Type B pancreatic cell (in vitro differentiated cells): ENCODE data around the gene TNRC6C. TPM values are rescaled to one million over a fixed set of nuclear protein-coding genes. Genes with fewer than 3 reads are reported as not detected.
"Not testable (repeated sequence)": the region's sequence is repeated elsewhere in the genome, so short reads cannot be mapped to it uniquely, and the experiment has no call there.

Experiments used
- DNase-seq: peaks from one replicate; pipeline ENCODE4 v3.0.0; 2021; ENCODE audit warnings: mixed read lengths; ENCODE audit not compliant: unreplicated experiment; ENCODE audit errors: extremely low spot score
- H3K27ac Mint-ChIP-seq: 2 replicates; pipeline ENCODE4 v1.8.0; 2021; ENCODE audit warnings: mild to moderate bottlenecking, mixed read lengths
- H3K27me3 Mint-ChIP-seq: 2 replicates; pipeline ENCODE4 v1.8.0; 2021; ENCODE audit warnings: mixed read lengths
- H3K36me3 Mint-ChIP-seq: 2 replicates; pipeline ENCODE4 v1.8.0; 2021; ENCODE audit warnings: mixed read lengths
- H3K4me1 Mint-ChIP-seq: one replicate; pipeline ENCODE4 v1.8.0; 2021; ENCODE audit warnings: mixed read lengths; ENCODE audit not compliant: unreplicated experiment
- H3K4me3 Mint-ChIP-seq: 2 replicates; pipeline ENCODE4 v1.8.0; 2021; ENCODE audit warnings: mild to moderate bottlenecking, mixed read lengths
- H3K9me3 Mint-ChIP-seq: 2 replicates; pipeline ENCODE4 v1.8.0; 2021; ENCODE audit warnings: mixed read lengths
- CTCF ChIP-seq: fragments of 200-600 bp; sonication (generic); conservative IDR thresholded peaks from 2 replicates; pipeline ENCODE4 v1.5.0; 2021; ENCODE audit warnings: antibody characterized with exemption, mild to moderate bottlenecking
- total RNA-seq: library from RNA; stranded (reverse); gene quantifications from 2 replicates; pipeline ENCODE4 v1.2.1, GENCODE V29; 2021; ENCODE audit warnings: low replicate concordance

TNRC6C gene
- total RNA-seq, 1 donor from 2014 or later: 36.7 TPM

- no peak for DNase-seq
- TF ChIP-seq CTCF: no peak
- Mint-ChIP-seq H3K4me3 (no peak overlapping the region), H3K4me1 (peaks cover 24% of the 10 kb centered on the region), H3K9me3 (no peaks in the 10 kb centered on the region), H3K36me3 (no peaks in the 10 kb centered on the region), H3K27ac (no peak overlapping the region), H3K27me3 (peaks cover 32% of the 10 kb centered on the region)
These were observed 29.3 kb upstream of the TNRC6C start for GRCh38 chr17:77929180-77929564.

- no peak for DNase-seq
- H3K9me3 Mint-ChIP-seq: no peaks in the 10 kb centered on the region
- no peaks in the 10 kb centered on the region for H3K36me3 Mint-ChIP-seq
- no peak for TF ChIP-seq CTCF
- peaks cover 23% of the 10 kb centered on the region for H3K4me1 Mint-ChIP-seq
- H3K27ac Mint-ChIP-seq: no peak overlapping the region
- H3K27me3 Mint-ChIP-seq: peaks cover 30% of the 10 kb centered on the region
- no peak overlapping the region for H3K4me3 Mint-ChIP-seq
These were observed 28.5 kb upstream of the TNRC6C start for GRCh38 chr17:77929871-77930436.

- H3K27ac Mint-ChIP-seq: peak overlapping the region; percentile 51
These were observed 27.4 kb upstream of the TNRC6C start for GRCh38 chr17:77930780-77931768.

GRCh38 chr17:77933777-77934398 is 24.6 kb upstream of the TNRC6C start:
- DNase-seq: no peak
- no peak overlapping the region for H3K4me3 Mint-ChIP-seq
- H3K27ac Mint-ChIP-seq: no peak overlapping the region
- no peaks in the 10 kb centered on the region for H3K9me3 Mint-ChIP-seq
- H3K36me3 Mint-ChIP-seq: no peaks in the 10 kb centered on the region
- peaks cover 29% of the 10 kb centered on the region for H3K4me1 Mint-ChIP-seq
- H3K27me3 Mint-ChIP-seq: peaks cover 25% of the 10 kb centered on the region
- no peak for TF ChIP-seq CTCF

More at GRCh38 chr17:77930780-77931768, 27.4 kb upstream of the TNRC6C start:
- TF ChIP-seq CTCF: no peak
- Mint-ChIP-seq H3K4me3 (no peak overlapping the region), H3K9me3 (no peaks in the 10 kb centered on the region), H3K36me3 (no peaks in the 10 kb centered on the region), H3K27me3 (peaks cover 34% of the 10 kb centered on the region), H3K4me1 (peaks cover 34% of the 10 kb centered on the region)
- DNase-seq: no peak

GRCh38 chr17:77935121-77935571 is 23.4 kb upstream of the TNRC6C start:
- no peak for TF ChIP-seq CTCF
- peak overlapping the region; percentile 35 for H3K4me3 Mint-ChIP-seq
- no peaks in the 10 kb centered on the region for H3K36me3 Mint-ChIP-seq
- peaks cover 25% of the 10 kb centered on the region for H3K27me3 Mint-ChIP-seq
- H3K4me1 Mint-ChIP-seq: peaks cover 29% of the 10 kb centered on the region
- no peaks in the 10 kb centered on the region for H3K9me3 Mint-ChIP-seq
- peak overlapping the region; percentile 61 for H3K27ac Mint-ChIP-seq
- DNase-seq: no peak

- H3K9me3 Mint-ChIP-seq, DNase-seq, H3K36me3 Mint-ChIP-seq: not testable (repeated sequence)
- Mint-ChIP-seq H3K27ac (peak overlapping the region; percentile 61), H3K4me1 (peaks cover 28% of the 10 kb centered on the region), H3K4me3 (peak overlapping the region; percentile 35), H3K27me3 (peaks cover 25% of the 10 kb centered on the region)
These were observed 22.8 kb upstream of the TNRC6C start for GRCh38 chr17:77935744-77936143.
